GM19238 (cell line): Measurements from ENCODE around the gene GRID2.
A peak's percentile ranks its signal among the peaks of the same experiment; 100 is the strongest.

ENCODE experiments used
- DNase-seq: peaks from one replicate; pipeline ENCODE4 v3.0.0; 2011; ENCODE audit warnings: low spot score; ENCODE audit not compliant: insufficient read length

Gene GRID2

GRCh38 chr4:93779228-93779627 is 1475.5 kb downstream of the GRID2 start:
- DNase-seq, result no peak

GRCh38 chr4:93780080-93780479 is 1476.3 kb downstream of the GRID2 start:
- DNase-seq, result no peak

DNA sequence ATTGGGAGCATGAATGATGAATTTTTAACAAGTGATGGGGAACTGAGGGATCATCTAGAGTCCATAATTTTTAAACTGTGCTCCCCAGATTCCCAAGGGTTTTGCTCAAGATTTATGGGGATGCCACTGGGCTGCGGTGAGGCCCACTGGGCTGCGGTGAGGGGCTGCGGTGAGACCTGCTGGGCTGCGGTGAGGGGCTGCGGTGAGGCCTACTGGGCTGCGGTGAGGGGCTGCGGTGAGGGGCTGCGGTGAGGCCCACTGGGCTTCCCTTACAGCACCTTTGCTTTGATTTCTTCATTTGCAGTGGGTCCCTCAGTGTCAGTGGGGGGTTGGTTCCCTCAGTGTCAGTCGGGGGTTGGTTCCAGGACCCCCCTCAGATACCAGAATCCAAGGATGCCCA is 1477.4 kb downstream of the GRID2 start:
- DNase-seq, result no peak

- no peak for DNase-seq
Observed at GRCh38 chr4:93786149-93786548, 1482.4 kb downstream of the GRID2 start.

DNA sequence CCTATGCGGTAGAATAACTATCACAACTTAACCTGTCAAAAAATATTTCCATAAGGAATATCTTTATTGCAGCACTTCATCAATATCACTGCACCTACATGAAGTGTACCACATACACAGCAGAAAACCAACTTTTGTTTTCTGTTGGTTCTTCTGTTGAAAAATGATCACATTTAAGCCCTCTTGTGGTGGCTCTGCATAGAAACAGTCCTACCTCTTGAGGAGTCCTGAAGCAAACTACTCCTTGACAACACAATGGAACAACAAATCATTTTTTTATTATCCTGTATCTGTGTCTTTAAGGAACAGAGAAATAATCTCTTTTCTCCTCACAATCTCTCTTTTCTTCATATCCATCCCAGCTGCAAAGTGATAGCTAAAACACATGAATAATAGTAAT is 1484.9 kb downstream of the GRID2 start:
- DNase-seq, result no peak

GRCh38 chr4:93791570-93792195 is 1487.9 kb downstream of the GRID2 start:
- peak; percentile 15 for DNase-seq

DNA sequence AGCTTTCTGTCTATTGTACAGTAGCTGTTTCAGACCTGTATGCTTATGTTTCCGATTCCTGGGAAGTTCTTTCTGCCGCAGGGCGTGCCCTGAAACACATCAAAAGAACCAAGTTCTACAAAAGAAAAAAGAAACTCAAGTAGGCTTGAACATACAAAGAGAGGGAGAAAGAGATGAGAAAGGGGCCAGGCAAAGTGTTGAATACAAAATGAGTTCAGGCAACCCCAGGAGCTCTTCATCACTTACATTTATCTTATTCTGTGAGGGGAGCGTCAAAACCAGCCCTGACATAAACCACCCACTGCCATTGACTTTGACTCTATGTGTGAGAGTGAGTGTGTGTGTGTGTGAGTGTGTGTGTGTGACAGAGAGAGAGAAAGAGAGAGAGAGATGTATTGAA is 1498.3 kb downstream of the GRID2 start:
- DNase-seq, result no peak

GRCh38 chr4:93809773-93810172 is 1506.0 kb downstream of the GRID2 start:
- no peak for DNase-seq

- DNase-seq, result no peak
Observed at GRCh38 chr4:93810340-93810992, 1506.7 kb downstream of the GRID2 start.

DNA sequence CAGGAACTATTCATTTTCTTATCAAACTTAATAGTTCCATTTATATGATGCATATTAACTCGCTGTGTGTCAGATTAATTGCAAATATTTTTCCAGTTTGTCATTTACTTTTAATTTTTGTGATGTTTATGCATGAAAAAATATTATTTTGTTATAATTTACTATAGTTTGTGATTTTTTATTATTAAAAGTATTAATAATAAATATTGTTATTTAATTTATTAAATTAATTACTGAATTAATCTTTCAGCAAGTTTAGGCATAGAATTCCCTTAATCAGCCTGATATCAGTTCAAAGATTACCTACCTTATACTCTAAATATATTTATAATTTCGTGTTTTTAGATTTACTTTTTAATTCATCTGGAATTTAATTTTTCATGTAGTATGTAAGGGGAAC is 1509.3 kb downstream of the GRID2 start:
- DNase-seq, result no peak

DNA sequence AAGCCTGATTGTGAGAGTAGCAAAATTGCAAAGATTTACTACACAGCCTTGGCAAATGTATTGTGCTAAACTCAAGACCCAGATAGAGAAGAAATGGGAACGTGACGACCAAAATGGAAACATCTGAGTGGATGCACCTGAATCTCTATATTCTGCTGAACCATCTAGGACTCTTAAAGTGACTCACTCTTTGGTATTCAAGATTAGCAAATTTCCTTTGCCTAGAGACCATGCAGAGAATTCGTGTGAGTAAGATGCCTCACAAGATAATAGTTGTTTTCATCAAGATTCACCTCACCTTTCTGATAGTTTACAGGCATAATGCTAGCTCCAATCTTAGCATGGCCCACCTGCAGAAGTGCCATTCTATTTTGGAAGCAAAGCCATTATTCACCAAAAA is 1510.4 kb downstream of the GRID2 start:
- DNase-seq, result no peak

DNA sequence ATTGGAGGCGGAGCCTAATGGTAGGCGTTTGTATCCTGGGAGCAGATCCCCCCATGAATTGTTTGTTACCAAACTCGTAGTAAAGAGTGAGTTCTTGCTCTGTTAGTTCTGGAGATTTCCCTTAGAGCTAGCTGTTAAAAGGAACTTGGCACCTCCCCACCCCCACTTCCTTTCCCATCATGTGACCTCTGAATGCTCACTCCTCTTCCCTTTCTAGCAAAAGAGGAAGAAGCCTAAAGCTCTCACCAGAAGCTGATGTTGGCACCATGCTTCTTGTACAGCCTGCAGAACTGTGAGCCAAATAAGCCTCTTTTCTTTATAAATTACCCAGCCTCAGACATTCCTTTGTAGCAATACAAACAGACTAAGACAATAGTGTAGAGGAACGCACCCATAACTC is 1511.0 kb downstream of the GRID2 start:
- DNase-seq, result no peak
